Lung (tissue), 12 donors: ENCODE measurements around the gene BATF3. TPM values are rescaled to one million over a fixed set of nuclear protein-coding genes. Genes with fewer than 3 reads are reported as not detected.

Source experiments
- ATAC-seq: fragments of 200-7000 bp; cut with Tn5 transposase; one replicate; pipeline ENCODE4 v1.9.1; 2020; ENCODE audit warnings: moderate number of reproducible peaks; ENCODE audit not compliant: insufficient read depth, low FRiP score
- DNase-seq, 3 donors: peaks; one replicate each; pipeline ENCODE4 v3.0.0-alpha.2; 2013 to 2017
- H3K27ac ChIP-seq, 2 donors: one replicate each; pipeline ENCODE4 v1.5.1; 2013; ENCODE audit warnings: mild to moderate bottlenecking in 2 of 2, moderate library complexity in 2 of 2, control low read depth in 1 of 2, inconsistent platforms in 1 of 2, low read depth in 1 of 2, low read length in 1 of 2
- H3K27me3 ChIP-seq, 3 donors: one replicate each; pipeline ENCODE4 v1.5.1; 2013; ENCODE audit warnings: low read length in 2 of 3; ENCODE audit not compliant: control insufficient read depth in 3 of 3, insufficient read depth in 3 of 3
- H3K36me3 ChIP-seq, 4 donors: one replicate each; pipeline ENCODE4 v1.5.1; 2013; ENCODE audit warnings: low read length in 4 of 4, mild to moderate bottlenecking in 1 of 4, moderate library complexity in 1 of 4; ENCODE audit not compliant: control insufficient read depth in 4 of 4, insufficient read depth in 4 of 4
- H3K4me1 ChIP-seq, 5 donors: one replicate each; pipeline ENCODE4 v1.5.1; 2013; ENCODE audit warnings: low read length in 5 of 5, mild to moderate bottlenecking in 2 of 5, moderate library complexity in 1 of 5; ENCODE audit not compliant: control insufficient read depth in 5 of 5, insufficient read depth in 5 of 5
- H3K4me3 ChIP-seq: one replicate; pipeline ENCODE4 v1.5.1; 2013; ENCODE audit warnings: mild to moderate bottlenecking, control low read depth, moderate library complexity
- H3K9ac ChIP-seq, 2 donors: one replicate each; pipeline ENCODE4 v1.5.1; 2013; ENCODE audit warnings: low read length in 2 of 2, control low read depth in 1 of 2; ENCODE audit not compliant: insufficient read depth in 1 of 2
- H3K9me3 ChIP-seq, 4 donors: one replicate each; pipeline ENCODE4 v1.5.1; 2013; ENCODE audit warnings: low read length in 3 of 4, mild to moderate bottlenecking in 1 of 4, moderate library complexity in 1 of 4; ENCODE audit not compliant: control insufficient read depth in 4 of 4, insufficient read depth in 3 of 4
- CTCF ChIP-seq: IDR thresholded peaks from 2 replicates; pipeline ENCODE4 v1.5.1; 2012; ENCODE audit warnings: mild to moderate bottlenecking; ENCODE audit errors: control extremely low read depth, extremely low read depth
- WGBS, 2 donors: extraction: QIAGEN DNeasy Blood & Tissue Kit; methylation state at CpG; one replicate each; pipeline ENCODE4 v1.1.7; 2013; 5-methylcytosine and 5-hydroxymethylcytosine counted together
- polyA plus RNA-seq, 2 donors: library from polyadenylated mRNA; stranded (reverse); fragments of 200-250 nt; gene quantifications; one replicate each; pipeline ENCODE4 v1.2.1, GENCODE V29; 2013
- total RNA-seq, 2 donors: library from RNA; depleted of rRNA in 1 of 2; stranded (reverse); fragments of >200 nt in 1 of 2; gene quantifications; one replicate each; pipeline ENCODE4 v1.2.1, GENCODE V29; 2014 to 2021
- donor health status: control.
- donor health status: control.
- donor health status: Bipolar disorder and iron deficiency.
- donor health status: healthy.
- donor health status: DM: yes; HTN: yes; CAD: no.

Gene BATF3
- total and polyA plus RNA-seq, 4 donors, result 2.4 to 24.6 (median 10.1) TPM

- no peak for ATAC-seq
- H3K27me3 ChIP-seq, result peaks cover 3 to 59% (median 33%) of the 10 kb centered on the region in 3 donors
Observed at GRCh38 chr1:212696721-212697331, 2.8 kb downstream of the BATF3 start.

GRCh38 chr1:212692774-212693644 lies 6.6 kb downstream of the BATF3 start:
- ATAC-seq (no peak), DNase-seq (no peak)
- Histone ChIP-seq H3K27me3 (peaks cover 3 to 33% (median 20%) of the 10 kb centered on the region in 3 donors), H3K4me3 (no peak overlapping the region), H3K27ac (no peak overlapping the region), H3K4me1 (peaks cover 0 to 16% (median 13%) of the 10 kb centered on the region in 5 donors), H3K36me3 (no peaks in the 10 kb centered on the region), H3K9me3 (no peaks in the 10 kb centered on the region), H3K9ac (no peak overlapping the region)
- 94 to 95% methylated on average over 9 of the region's 9 CpGs for WGBS, 2 donors
- no peak for TF ChIP-seq CTCF

More at GRCh38 chr1:212696721-212697331, 2.8 kb downstream of the BATF3 start:
- 76 to 90% methylated on average over 13 of the region's 13 CpGs for WGBS, 2 donors
- no peak overlapping the region for H3K9ac ChIP-seq
- H3K4me3 ChIP-seq, result no peak overlapping the region
- no peak for TF ChIP-seq CTCF
- no peak overlapping the region for H3K27ac ChIP-seq
- H3K36me3 ChIP-seq, result no peaks in the 10 kb centered on the region
- no peak for DNase-seq
- peaks cover 0 to 17% (median 8%) of the 10 kb centered on the region in 5 donors for H3K4me1 ChIP-seq
- H3K9me3 ChIP-seq, result no peaks in the 10 kb centered on the region

- 86 to 88% methylated on average over 9 of the region's 9 CpGs for WGBS, 2 donors
- peaks cover 3 to 19% (median 6%) of the 10 kb centered on the region in 3 donors for H3K27me3 ChIP-seq
- H3K27ac ChIP-seq, result no peak overlapping the region
- no peak overlapping the region for H3K9ac ChIP-seq
- H3K4me3 ChIP-seq, result no peak overlapping the region
- peaks cover 0 to 16% (median 10%) of the 10 kb centered on the region in 5 donors for H3K4me1 ChIP-seq
- ATAC-seq (no peak), DNase-seq (no peak)
- no peaks in the 10 kb centered on the region for H3K36me3 ChIP-seq
- TF ChIP-seq CTCF, result no peak
- no peaks in the 10 kb centered on the region for H3K9me3 ChIP-seq
Observed at GRCh38 chr1:212691561-212692071, 8.0 kb downstream of the BATF3 start.
